HCT116 (cell line): ENCODE data around the gene MUC20. TPM values are rescaled to one million over a fixed set of nuclear protein-coding genes. Genes with fewer than 3 reads are reported as not detected.
"Not testable (repeated sequence)": the region's sequence is repeated elsewhere in the genome, so short reads cannot be mapped to it uniquely, and the experiment has no call there.

Source experiments
- ATAC-seq: fragments of 200-7000 bp; cut with Tn5 transposase; 2 replicates; pipeline ENCODE4 v1.9.1; 2020; ENCODE audit warnings: mild to moderate bottlenecking, moderate library complexity
- BruUV-seq: library from RNA; stranded (reverse); fragments of 400-500 nt; replicated peaks from 2 replicates; lab custom pipeline; 2021; lab: Mats Ljungman, UMichigan
- CTCF ChIA-PET: fragments of 300-600 bp; sonication (Branson Sonifier 250); formaldehyde crosslinking; loops from one replicate; lab custom pipeline; 2021; ENCODE audit warnings: antibody characterized with exemption; lab: Charles Lee
- POLR2A ChIA-PET: fragments of 300-600, 350-600 bp; sonication (Branson Sonifier 250); formaldehyde crosslinking; loops from one replicate; lab custom pipeline; 2021; ENCODE audit warnings: antibody characterized with exemption; lab: Charles Lee
- RAD21 ChIA-PET, 2 experiments: fragments of 300-600 bp; sonication (Branson Sonifier 250); formaldehyde crosslinking; loops; one replicate each; lab custom pipeline; 2023; ENCODE audit warnings: low total read pairs in 2 of 2; ENCODE audit not compliant: uncharacterized antibody in 2 of 2, unreplicated experiment in 2 of 2, low non-redundant PET in 1 of 2; lab: Charles Lee
- DNase-seq: peaks from one replicate; pipeline ENCODE4 v3.0.0-alpha.2; 2010; ENCODE audit warnings: low read depth, low spot score
- H2AFZ ChIP-seq: fragments of 200-600 bp; shearing (Covaris generic), sonication (generic); 2 replicates; pipeline ENCODE4 v1.6.1; 2017; ENCODE audit warnings: low read depth, mixed run types, mixed read lengths, antibody characterized with exemption, low read length; ENCODE audit not compliant: poor library complexity, severe bottlenecking
- H3K27ac ChIP-seq: 2 replicates; pipeline ENCODE4 v1.5.1; 2012; ENCODE audit warnings: low read depth, low read length
- H3K27me3 ChIP-seq: fragments of 200-600 bp; sonication (generic); 2 replicates; pipeline ENCODE4 v1.6.1; 2016; ENCODE audit warnings: mixed run types, low read length, mixed read lengths; ENCODE audit not compliant: insufficient read depth
- H3K36me3 ChIP-seq, 2 experiments: fragments of 200-500 bp in 1 of 2; fragments of 200-600 bp in 1 of 2; sonication (Bioruptor generic) in 1 of 2; sonication (generic) in 1 of 2; 2 replicates each; pipeline versions ENCODE4 v1.5.1 to v1.6.1; 2014 to 2016; ENCODE audit warnings: low read length in 2 of 2, inconsistent platforms in 1 of 2, mixed read lengths in 1 of 2, mixed run types in 1 of 2; ENCODE audit not compliant: insufficient read depth in 2 of 2, control insufficient read depth in 1 of 2
- H3K4me1 ChIP-seq, 2 experiments: fragments of 200-600 bp in 1 of 2; sonication (generic) in 1 of 2; 2 replicates each; pipeline versions ENCODE4 v1.5.1 to v1.6.1; 2012 to 2017; ENCODE audit warnings: low read length in 2 of 2, inconsistent platforms in 1 of 2, mild to moderate bottlenecking in 1 of 2, mixed read lengths in 1 of 2, mixed run types in 1 of 2, moderate library complexity in 1 of 2; ENCODE audit not compliant: insufficient read depth in 2 of 2, control insufficient read depth in 1 of 2
- H3K4me2 ChIP-seq: fragments of 200-600 bp; sonication (generic); 2 replicates; pipeline ENCODE4 v1.6.1; 2017; ENCODE audit warnings: mixed run types, low read length, mixed read lengths
- H3K4me3 ChIP-seq, 2 experiments: fragments of 200-600 bp in 1 of 2; sonication (generic) in 1 of 2; replicated peaks in 1 of 2; 2 replicates each; pipeline ENCODE4 v1.5.1; 2011 to 2016; ENCODE audit warnings: low read length in 2 of 2, control low read depth in 1 of 2, low read depth in 1 of 2, mild to moderate bottlenecking in 1 of 2, mixed read lengths in 1 of 2, mixed run types in 1 of 2
- H3K79me2 ChIP-seq: fragments of 200-600 bp; sonication (generic); 2 replicates; pipeline ENCODE4 v1.6.1; 2017; ENCODE audit warnings: mild to moderate bottlenecking, mixed run types, low read length, moderate library complexity, mixed read lengths; ENCODE audit not compliant: insufficient read depth
- H3K9ac ChIP-seq: fragments of 200-600 bp; sonication (generic); 2 replicates; pipeline ENCODE4 v1.6.1; 2016; ENCODE audit warnings: low read length, mixed read lengths
- H3K9me2 ChIP-seq: fragments of 200-600 bp; sonication (generic), shearing (Covaris generic); 2 replicates; pipeline ENCODE4 v1.6.1; 2017; ENCODE audit warnings: mixed run types, mild to moderate bottlenecking, moderate library complexity; ENCODE audit not compliant: insufficient read depth
- H3K9me3 ChIP-seq, 2 experiments: fragments of 200-500 bp in 1 of 2; fragments of 200-600 bp in 1 of 2; sonication (Bioruptor generic) in 1 of 2; sonication (generic) in 1 of 2; 2 replicates each; pipeline ENCODE4 v1.6.1; 2014 to 2017; ENCODE audit warnings: low read length in 2 of 2, mixed read lengths in 2 of 2, inconsistent platforms in 1 of 2, low read depth in 1 of 2, mild to moderate bottlenecking in 1 of 2, mixed run types in 1 of 2, moderate library complexity in 1 of 2; ENCODE audit not compliant: control insufficient read depth in 1 of 2, insufficient read depth in 1 of 2
- H4K20me1 ChIP-seq: fragments of 200-600 bp; sonication (generic), shearing (Covaris generic); 2 replicates; pipeline ENCODE4 v1.6.1; 2017; ENCODE audit warnings: mixed run types, mild to moderate bottlenecking, moderate library complexity; ENCODE audit not compliant: insufficient read depth
- CBX3 ChIP-seq: IDR thresholded peaks from 2 replicates; pipeline ENCODE4 v1.6.1; 2012; ENCODE audit warnings: low read depth
- ELF1 ChIP-seq: IDR thresholded peaks from 2 replicates; pipeline ENCODE4 v1.6.1; 2012; ENCODE audit warnings: low read depth, borderline replicate concordance
- EZH2phosphoT487 ChIP-seq: fragments of 200-600 bp; IDR thresholded peaks from 2 replicates; pipeline ENCODE4 v1.6.1; 2018; ENCODE audit warnings: antibody characterized with exemption, borderline replicate concordance
- FOSL1 ChIP-seq: IDR thresholded peaks from 2 replicates; pipeline ENCODE4 v1.6.1; 2012; ENCODE audit warnings: low read depth
- POLR2A ChIP-seq: IDR thresholded peaks from 2 replicates; pipeline ENCODE4 v1.7.0; 2011; ENCODE audit warnings: borderline replicate concordance; ENCODE audit not compliant: insufficient read depth, insufficient read length; ENCODE audit errors: extremely low read depth
- POLR2AphosphoS5 ChIP-seq: IDR thresholded peaks from 2 replicates; pipeline ENCODE4 v1.6.1; 2011; ENCODE audit warnings: mild to moderate bottlenecking, low read depth, low read length, moderate library complexity
- SRF ChIP-seq: IDR thresholded peaks from 2 replicates; pipeline ENCODE4 v1.6.1; 2012; ENCODE audit warnings: low read depth
- ZFX ChIP-seq: fragments of 450-650 bp; IDR thresholded peaks from 2 replicates; pipeline ENCODE4 v1.6.1; 2017
- ZNF274 ChIP-seq: fragments of 200-500 bp; sonication (Bioruptor generic); IDR thresholded peaks from 2 replicates; pipeline ENCODE4 v1.6.1; 2014; ENCODE audit warnings: mild to moderate bottlenecking, low read depth, low read length, inconsistent platforms
- intact Hi-C: fragments of 100-400 bp; cut with micrococcal nuclease; formaldehyde crosslinking; loops from 2 replicates; pipeline ENCODE4 v1.10.0; 2022
- total RNA-seq: library from RNA; stranded (reverse); gene quantifications from one replicate; pipeline ENCODE4 v1.2.1, GENCODE V29; 2021; ENCODE audit not compliant: unreplicated experiment
- TF ChIP-seq, protein P1 (sequence below): IDR thresholded peaks from 2 replicates; pipeline ENCODE4 v1.6.1; 2011; ENCODE audit warnings: mild to moderate bottlenecking, low read length, moderate library complexity; ENCODE audit not compliant: insufficient replicate concordance; ENCODE audit errors: extremely low read depth

MUC20 gene
- total RNA-seq, 1 experiment from 2014 or later = 2.4 TPM

DNA sequence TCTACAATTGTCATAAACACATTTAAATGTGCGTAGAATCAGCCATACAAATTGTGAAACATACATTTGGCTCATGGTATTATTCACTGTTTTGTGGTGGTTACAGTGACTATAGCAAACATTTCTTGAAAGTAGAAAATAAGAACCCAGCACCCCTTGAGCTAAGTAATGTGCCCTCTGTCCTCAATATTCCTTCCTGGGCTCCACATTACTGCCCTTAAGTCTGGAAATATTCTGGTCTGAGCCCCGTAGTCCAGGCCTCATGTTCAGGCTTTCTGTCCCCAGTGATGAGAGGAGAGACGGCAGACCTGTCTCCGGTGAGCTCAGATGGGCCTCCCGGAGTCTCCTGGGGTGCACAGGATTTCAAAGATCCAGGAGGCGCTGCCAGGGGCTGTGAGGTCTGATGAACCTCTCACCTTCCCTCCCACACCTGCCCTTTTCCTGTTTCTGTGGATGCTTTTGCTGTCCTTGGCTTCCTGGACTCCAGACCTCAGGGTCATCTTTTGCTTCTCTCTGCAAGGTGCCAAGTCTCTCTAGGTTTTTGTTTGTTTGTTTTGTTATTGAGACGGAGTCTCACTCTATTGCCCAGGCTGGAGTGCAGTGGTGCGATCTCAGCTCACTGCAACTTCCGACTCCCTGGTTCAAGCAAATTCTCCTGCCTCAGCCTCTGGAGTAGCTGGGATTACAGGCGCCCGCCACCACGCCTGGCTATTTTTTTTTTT is 8.8 kb upstream of the MUC20 start:
- Histone ChIP-seq H3K36me3 (no peaks in the 10 kb centered on the region), H3K4me2 (no peak overlapping the region), H3K9me2 (0 out of 2 replicates have a peak, but pooled peaks cover 3% of the 10 kb centered on the region), H4K20me1 (no peaks in the 10 kb centered on the region), H3K9me3 (no peaks in the 10 kb centered on the region), H3K4me1 (peaks cover 15 to 19% of the 10 kb centered on the region in 2 experiments), H2AFZ (no peak overlapping the region), H3K4me3 (no peak overlapping the region), H3K27me3 (no peaks in the 10 kb centered on the region), H3K27ac (no peak overlapping the region), H3K9ac (no peak overlapping the region), H3K79me2 (no peaks in the 10 kb centered on the region)
- ATAC-seq (no peak; the same call in 1 of the 2 replicates), DNase-seq (no peak)
- ChIA-PET RAD21 (no interaction called here), POLR2A (no interaction called here), CTCF (no interaction called here)
- intact Hi-C loops = no loop called here
- BruUV-seq = no TSS peak
- TF ChIP-seq, protein P1, sequence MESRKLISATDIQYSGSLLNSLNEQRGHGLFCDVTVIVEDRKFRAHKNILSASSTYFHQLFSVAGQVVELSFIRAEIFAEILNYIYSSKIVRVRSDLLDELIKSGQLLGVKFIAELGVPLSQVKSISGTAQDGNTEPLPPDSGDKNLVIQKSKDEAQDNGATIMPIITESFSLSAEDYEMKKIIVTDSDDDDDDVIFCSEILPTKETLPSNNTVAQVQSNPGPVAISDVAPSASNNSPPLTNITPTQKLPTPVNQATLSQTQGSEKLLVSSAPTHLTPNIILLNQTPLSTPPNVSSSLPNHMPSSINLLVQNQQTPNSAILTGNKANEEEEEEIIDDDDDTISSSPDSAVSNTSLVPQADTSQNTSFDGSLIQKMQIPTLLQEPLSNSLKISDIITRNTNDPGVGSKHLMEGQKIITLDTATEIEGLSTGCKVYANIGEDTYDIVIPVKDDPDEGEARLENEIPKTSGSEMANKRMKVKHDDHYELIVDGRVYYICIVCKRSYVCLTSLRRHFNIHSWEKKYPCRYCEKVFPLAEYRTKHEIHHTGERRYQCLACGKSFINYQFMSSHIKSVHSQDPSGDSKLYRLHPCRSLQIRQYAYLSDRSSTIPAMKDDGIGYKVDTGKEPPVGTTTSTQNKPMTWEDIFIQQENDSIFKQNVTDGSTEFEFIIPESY = no peak
- no peak for TF ChIP-seq ZNF274
- no peak for TF ChIP-seq CBX3
- TF ChIP-seq POLR2AphosphoS5 = no peak
- TF ChIP-seq EZH2phosphoT487 = no peak
- TF ChIP-seq ZFX = no peak
- TF ChIP-seq ELF1 = no peak
- no peak for TF ChIP-seq SRF
- TF ChIP-seq FOSL1 = no peak
- no peak for TF ChIP-seq POLR2A
- TF ChIP-seq, all 23 proteins: peak for 0

DNA sequence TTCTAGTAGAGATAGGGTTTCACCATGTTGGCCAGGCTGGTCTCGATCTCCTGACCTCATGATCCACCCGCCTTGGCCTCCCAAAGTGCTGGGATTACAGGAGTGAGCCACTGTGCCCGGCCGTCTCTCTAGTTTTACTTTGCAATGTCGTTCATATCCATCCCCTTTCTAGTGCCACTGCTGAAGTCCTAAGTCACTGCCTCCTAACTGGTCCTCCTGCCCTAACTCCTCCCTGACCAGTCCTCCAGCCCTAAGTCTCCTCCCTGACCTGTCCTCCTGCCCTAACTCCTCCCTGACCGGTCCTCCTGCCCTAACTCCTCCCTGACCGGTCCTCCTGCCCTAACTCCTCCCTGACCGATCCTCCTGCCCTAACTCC is 8.3 kb upstream of the MUC20 start:
- H2AFZ ChIP-seq, H3K4me3 ChIP-seq, H3K27me3 ChIP-seq, H4K20me1 ChIP-seq, BruUV-seq, H3K4me2 ChIP-seq, H3K9me3 ChIP-seq, ATAC-seq, H3K79me2 ChIP-seq, H3K9ac ChIP-seq, DNase-seq, CTCF ChIA-PET, intact Hi-C loops, H3K27ac ChIP-seq, H3K9me2 ChIP-seq, RAD21 ChIA-PET, H3K36me3 ChIP-seq, POLR2A ChIA-PET: not testable (repeated sequence)
- peaks cover 21 to 25% of the 10 kb centered on the region in 2 experiments for H3K4me1 ChIP-seq

DNA sequence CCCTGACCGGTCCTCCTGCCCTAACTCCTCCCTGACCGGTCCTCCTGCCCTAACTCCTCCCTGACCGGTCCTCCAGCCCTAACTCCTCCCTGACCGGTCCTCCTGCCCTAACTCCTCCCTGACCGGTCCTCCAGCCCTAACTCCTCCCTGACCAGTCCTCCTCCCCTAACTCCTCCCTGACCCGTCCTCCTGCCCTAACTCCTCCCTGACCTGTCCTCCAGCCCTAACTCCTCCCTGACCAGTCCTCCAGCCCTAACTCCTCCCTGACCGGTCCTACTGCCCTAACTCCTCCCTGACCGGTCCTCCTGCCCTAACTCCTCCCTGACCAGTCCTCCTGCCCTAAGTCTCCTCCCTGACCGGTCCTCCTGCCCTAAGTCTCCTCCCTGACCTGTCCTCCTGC is 7.6 kb upstream of the MUC20 start:
- ATAC-seq, DNase-seq, H3K9me3 ChIP-seq, H2AFZ ChIP-seq, CTCF ChIA-PET, H3K36me3 ChIP-seq, H3K27me3 ChIP-seq, H3K9me2 ChIP-seq, H3K27ac ChIP-seq, H4K20me1 ChIP-seq, H3K4me3 ChIP-seq, H3K79me2 ChIP-seq, POLR2A ChIA-PET, BruUV-seq, H3K9ac ChIP-seq, intact Hi-C loops, H3K4me2 ChIP-seq, RAD21 ChIA-PET: not testable (repeated sequence)
- peaks cover 21 to 25% of the 10 kb centered on the region in 2 experiments for H3K4me1 ChIP-seq
